A673 (cell line): ENCODE data around the gene IPP.

Experiments
- CTCF ChIP-seq: fragments of 300-800, 200-600 bp; sonication (generic); conservative IDR thresholded peaks from 2 replicates; pipeline ENCODE4 v1.5.1; 2017; ENCODE audit warnings: low read depth, mild to moderate bottlenecking, antibody characterized with exemption, low read length, moderate library complexity, mixed read lengths
- EZH2 ChIP-seq: fragments of 200-600 bp; sonication (generic); IDR thresholded peaks from 2 replicates; pipeline ENCODE4 v1.6.1; 2017; ENCODE audit warnings: borderline replicate concordance, low read depth, mild to moderate bottlenecking, mixed read lengths, antibody characterized with exemption, low read length; ENCODE audit not compliant: poor library complexity, severe bottlenecking

GRCh38 chr1:45656573-45657226 lies 93.8 kb downstream of the IPP start:
- TF ChIP-seq CTCF (no peak), EZH2 (no peak)
